ENCODE results near the gene TBC1D1.

DNA sequence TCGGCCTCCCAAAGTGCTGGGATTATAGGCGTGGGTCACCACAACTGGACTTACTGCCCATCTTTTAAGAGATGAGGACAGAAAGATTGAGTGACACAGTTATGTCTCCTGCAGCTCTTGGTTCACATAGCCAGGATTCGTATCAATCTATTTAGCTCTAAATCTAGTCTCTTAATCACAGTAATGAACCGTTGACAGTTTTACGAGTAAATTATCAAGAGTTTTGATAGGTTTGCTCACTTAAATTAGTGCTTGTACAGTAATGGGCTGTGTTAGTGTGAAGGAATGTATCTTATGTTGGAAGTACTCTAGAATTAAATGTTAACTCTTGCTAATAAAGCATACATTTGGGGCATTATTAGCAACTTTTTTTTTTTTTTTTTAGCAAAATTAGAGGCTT, 175.0 kb downstream of the TBC1D1 start:
- no peak for TF ChIP-seq EP300 (IDR thresholded peaks at IDR 0.05)
- TF ChIP-seq, protein P1, sequence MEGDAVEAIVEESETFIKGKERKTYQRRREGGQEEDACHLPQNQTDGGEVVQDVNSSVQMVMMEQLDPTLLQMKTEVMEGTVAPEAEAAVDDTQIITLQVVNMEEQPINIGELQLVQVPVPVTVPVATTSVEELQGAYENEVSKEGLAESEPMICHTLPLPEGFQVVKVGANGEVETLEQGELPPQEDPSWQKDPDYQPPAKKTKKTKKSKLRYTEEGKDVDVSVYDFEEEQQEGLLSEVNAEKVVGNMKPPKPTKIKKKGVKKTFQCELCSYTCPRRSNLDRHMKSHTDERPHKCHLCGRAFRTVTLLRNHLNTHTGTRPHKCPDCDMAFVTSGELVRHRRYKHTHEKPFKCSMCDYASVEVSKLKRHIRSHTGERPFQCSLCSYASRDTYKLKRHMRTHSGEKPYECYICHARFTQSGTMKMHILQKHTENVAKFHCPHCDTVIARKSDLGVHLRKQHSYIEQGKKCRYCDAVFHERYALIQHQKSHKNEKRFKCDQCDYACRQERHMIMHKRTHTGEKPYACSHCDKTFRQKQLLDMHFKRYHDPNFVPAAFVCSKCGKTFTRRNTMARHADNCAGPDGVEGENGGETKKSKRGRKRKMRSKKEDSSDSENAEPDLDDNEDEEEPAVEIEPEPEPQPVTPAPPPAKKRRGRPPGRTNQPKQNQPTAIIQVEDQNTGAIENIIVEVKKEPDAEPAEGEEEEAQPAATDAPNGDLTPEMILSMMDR (IDR thresholded peaks at IDR 0.05): no peak

All from esophagus muscularis mucosa (tissue), 3 donors.